Stimulated activated CD4-positive, alpha-beta T cell treated with anti-CD3 and anti-CD28 coated beads, Interleukin-4, amount 100 ng/mL, for 48 hours (primary cell): ENCODE data around the gene CLRN1.
"Not testable (repeated sequence)": the region's sequence is repeated elsewhere in the genome, so short reads cannot be mapped to it uniquely, and the experiment has no call there.

Experiments used
- DNase-seq, 2 donors: peaks; one replicate each; pipeline ENCODE4 v3.0.0-alpha.2; 2020; ENCODE audit warnings: low read depth in 2 of 2

CLRN1 gene, protein sequence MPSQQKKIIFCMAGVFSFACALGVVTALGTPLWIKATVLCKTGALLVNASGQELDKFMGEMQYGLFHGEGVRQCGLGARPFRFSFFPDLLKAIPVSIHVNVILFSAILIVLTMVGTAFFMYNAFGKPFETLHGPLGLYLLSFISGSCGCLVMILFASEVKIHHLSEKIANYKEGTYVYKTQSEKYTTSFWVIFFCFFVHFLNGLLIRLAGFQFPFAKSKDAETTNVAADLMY

DNA sequence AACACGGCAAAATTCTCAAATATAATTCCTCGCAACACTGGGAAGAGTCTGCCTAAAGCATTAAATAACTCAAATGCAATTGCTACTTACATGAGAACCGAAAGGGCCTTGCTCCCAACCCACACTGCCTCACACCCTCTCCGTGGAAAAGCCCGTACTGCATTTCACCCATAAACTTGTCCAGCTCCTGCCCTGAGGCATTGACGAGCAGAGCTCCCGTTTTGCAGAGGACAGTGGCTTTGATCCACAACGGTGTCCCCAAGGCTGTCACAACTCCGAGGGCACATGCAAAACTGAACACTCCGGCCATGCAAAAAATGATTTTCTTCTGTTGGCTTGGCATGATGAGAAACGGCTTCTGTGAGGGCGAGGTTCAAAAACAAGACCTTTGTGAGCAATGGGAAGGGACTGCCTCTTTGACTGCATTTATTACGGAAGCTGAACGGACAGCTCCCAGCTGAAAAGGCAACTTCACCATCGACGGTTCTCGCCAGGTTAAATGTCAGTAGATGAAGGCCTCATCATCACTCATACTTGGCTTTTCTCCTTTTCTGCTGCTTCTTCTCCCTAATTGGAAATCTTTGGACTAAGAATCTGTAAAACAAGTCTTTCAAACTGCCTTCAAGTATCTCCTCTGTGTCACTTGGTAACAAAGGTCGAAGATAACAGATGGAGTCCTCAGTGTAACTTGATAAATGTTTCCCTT lies at the start of gene CLRN1:
CLRN1 (minus strand) TSS at position 362 of the 706 bp plus-strand sequence; CDS start at position 343, 19 bp downstream.
- DNase-seq, result no peak

DNA sequence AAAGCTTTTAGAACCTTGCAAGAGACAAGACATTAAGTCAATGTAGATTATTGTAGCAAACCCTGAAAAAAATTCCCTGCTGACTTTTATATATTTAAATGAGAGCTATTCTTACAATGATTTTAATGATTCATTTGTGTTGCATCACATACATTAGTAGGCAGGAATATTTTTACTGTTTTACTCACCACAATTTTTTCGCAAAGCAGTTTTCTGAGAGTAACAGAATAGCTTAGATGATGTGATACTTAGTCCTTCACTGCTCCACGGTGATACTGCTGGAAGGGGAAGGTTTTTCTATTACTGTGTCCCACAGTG lies 43.9 kb upstream of the CLRN1 start:
- DNase-seq, result no peak

DNA sequence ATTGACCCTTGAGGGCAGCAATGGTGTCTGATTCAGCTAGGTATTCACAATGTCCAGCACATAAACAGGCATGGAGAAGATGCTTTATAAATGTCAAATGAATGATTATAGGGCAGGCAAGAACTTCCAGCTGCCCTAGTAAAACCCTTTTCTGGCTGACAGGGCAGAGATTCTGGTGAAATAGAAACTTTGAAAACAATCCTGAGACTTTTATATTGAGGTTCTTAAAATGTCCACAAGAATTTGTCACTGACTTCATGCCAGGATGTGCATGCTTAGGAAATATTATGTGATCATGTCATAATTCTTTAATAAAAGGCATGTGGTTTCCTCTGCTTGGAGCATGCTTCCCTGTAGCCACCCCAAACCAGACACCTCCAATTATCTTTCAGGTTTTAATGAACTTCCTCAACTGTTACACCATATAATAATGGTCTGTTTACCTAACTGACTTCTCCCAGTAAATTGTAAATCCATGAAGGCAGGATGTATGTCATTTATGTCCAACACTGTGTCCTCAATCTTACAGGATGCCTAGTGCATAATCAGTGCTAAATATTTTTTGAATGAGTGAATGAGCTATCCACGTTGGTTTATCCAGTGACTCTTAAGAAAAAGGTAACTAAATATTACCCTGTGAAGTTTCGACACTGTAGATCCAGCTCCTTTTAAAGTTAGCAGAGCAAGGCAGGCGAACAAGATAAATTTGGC lies 43.4 kb upstream of the CLRN1 start:
- no peak for DNase-seq

DNA sequence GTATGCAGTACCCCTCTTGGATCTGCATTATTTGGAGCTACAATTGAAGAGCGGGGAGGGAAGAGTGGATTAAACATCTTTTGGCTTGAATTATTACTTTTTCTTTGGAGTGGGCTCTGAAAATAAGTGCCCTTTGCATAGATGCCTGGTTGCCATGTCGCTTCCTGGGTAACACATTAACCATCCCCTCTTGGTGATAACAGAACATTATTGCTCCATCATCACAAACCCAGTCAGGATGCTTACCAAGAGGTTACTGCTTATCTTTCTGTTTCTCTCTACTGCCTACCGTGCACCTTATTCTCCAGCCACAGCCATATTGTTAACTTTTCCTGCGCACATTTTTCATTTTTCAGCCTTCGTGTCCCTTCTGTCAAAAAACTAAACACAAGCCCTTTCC lies 42.7 kb upstream of the CLRN1 start:
- no peak for DNase-seq

DNA sequence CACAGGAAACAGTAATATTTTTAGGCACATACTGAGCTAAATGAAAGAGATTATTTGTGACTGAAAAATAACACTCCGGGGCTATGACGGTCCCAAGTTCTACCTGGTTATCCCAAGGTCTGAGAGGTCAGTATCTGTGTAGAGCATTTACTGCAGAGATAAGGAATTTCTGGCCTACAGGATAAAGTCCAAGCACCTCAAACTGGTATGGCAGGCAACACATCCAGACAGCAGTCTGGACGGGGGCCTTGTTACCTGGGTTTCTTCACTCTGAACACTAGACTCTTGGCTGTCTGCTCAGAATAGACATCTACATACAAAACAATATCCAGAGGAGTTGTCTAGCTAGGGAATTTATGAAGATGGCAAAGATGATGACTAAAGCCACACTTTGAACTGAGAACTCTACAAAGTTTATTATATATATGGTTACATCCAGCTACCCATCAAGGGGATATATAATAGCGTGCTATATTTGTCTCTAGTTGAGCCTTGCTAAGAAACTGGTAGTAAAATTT lies 42.0 kb upstream of the CLRN1 start:
- DNase-seq, result no peak

DNA sequence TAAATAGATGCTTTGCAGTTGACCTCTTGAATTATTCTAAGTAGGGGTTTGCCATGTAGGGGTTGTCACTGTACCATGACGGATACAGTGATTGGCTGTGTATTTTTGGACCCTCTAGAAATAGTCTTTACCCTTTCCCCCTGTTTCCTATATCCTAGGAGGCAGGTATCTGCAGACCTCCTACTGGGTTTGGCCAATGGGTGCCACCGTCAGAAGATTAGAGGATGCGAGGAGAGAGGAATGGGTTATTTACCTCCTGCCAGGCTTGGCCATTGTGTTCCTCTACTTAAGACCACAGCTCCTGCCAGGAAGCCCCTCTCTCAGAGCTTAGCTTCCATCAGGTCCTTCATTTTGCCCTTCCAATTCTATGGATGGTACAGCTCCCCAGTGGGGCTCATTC lies 40.2 kb upstream of the CLRN1 start:
- no peak for DNase-seq

DNA sequence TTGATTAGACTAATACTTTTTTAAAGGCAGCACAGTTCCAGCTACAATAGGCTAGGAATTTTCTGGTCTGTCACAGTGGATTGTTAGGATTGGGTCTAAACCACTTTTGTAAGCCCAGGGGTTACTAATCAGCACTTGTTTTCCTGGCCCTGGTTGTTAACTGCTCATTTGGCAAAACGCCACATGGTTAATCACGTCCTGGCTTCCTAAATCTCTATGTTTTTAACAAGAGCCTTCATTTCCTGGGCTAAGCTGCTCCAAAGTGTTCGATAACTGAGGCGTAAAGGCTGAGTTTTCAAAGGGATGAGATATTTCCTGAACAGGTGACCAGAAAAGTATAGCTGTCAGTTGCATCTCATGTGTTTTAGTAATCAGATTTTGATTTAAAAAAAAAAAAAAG lies 38.9 kb upstream of the CLRN1 start:
- no peak for DNase-seq

DNA sequence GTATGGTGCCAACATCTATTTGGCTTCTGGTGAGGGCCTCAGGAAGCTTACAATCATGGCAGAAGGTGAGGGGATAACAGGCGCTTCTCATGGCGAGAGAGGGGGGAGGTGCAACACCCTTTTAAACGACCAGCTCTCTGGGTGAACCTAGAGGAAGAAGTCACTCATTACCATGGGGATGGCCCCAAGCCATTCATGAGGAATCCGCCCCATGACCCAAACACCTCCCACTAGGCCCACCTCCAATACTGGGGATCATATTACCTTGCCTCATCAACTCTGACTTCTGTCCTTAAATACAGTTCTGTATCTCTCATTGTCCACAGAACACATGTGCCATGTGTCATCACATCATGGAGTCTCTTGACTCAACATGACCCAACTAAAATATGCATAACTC lies 37.5 kb upstream of the CLRN1 start:
- DNase-seq, result no peak

DNA sequence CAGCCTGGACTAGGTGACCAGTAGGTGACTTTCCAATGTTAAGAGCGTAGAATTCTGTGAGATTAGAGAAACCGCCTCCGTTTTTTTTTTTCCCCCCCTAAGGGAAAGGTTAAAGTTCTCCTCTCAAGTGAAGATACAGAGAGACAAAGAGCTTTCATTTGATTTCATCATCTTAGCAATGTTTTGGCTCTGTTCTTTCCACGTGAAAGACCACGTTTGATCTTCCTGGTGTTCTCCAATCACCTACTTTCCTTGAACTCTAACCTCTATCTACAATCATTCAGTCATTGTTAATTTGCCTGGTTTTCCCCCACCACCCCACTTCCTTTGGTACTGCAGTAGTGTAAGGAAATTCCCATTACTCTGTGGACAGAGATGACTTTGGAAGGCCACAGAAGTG lies 36.9 kb upstream of the CLRN1 start:
- no peak for DNase-seq

DNA sequence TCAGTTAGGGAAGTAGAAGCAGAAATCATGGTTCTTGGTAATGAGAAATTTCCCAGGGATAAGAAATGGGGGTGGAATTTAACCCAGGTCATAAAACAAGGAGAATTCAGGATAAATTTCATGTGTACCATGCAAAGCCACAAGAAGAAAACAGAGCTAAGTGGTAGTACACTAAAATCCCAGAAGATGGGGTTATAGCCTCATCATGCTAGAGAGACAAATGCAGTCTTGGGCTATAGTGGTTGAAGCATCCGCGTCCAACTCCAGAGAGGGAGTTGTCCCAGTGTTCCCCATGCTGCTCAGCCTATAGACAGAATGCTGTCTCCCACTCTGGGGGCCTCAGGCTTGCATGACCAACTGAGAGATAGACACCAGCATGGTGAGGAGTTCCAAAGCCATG lies 36.2 kb upstream of the CLRN1 start:
- DNase-seq, result no peak

DNA sequence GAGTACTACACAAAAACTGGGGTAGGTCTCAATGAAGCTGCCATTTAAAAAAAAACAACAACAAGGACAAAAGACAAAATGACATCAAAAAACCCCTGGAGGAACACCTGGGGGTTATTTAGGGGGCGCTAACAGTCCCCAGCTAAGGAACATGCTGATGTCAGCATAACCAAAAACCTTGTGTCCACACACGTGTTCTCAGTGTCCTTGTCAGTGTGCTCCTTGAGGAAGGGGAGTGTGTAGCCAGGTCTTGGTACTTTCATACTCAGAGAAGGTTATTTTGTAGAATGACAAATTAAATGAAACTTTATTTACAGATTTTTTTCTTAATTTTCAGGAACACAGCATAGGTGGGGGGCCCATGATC lies 31.2 kb upstream of the CLRN1 start:
- DNase-seq, result no peak

DNA sequence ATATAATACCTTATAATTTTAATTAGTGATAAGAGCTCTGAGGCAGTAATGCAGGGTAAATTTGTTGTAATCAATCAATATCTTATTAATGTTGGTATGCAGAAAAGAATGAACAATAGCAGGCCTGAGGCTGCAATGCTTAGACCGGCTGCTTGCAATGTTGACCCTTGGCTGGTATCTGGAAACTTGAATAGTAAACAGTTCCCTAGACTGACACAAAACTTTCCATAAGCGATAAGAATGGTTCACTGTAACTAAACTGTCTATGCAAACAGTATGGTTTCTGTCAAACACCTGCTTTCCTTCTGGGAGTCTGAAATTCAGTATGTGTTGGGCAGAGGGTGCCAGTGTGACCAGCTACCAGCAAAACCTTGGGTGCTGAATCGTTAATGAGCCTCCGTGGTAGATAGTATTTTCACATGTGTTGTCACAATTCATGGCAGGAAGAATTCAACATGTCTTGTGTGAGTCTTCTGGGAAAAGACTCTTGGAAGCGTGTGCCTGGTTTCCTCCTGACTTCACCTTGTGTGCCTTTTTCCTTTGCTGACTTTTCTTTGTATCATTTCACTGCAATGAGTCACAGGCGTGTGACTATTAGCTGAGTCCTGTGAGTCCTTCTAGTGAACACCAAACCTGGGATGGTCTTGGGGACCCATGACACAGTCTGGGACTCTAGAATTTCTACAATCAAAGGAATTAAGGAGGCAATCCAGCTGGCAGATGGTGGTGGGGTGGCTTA lies 30.7 kb upstream of the CLRN1 start:
- DNase-seq, result no peak

DNA sequence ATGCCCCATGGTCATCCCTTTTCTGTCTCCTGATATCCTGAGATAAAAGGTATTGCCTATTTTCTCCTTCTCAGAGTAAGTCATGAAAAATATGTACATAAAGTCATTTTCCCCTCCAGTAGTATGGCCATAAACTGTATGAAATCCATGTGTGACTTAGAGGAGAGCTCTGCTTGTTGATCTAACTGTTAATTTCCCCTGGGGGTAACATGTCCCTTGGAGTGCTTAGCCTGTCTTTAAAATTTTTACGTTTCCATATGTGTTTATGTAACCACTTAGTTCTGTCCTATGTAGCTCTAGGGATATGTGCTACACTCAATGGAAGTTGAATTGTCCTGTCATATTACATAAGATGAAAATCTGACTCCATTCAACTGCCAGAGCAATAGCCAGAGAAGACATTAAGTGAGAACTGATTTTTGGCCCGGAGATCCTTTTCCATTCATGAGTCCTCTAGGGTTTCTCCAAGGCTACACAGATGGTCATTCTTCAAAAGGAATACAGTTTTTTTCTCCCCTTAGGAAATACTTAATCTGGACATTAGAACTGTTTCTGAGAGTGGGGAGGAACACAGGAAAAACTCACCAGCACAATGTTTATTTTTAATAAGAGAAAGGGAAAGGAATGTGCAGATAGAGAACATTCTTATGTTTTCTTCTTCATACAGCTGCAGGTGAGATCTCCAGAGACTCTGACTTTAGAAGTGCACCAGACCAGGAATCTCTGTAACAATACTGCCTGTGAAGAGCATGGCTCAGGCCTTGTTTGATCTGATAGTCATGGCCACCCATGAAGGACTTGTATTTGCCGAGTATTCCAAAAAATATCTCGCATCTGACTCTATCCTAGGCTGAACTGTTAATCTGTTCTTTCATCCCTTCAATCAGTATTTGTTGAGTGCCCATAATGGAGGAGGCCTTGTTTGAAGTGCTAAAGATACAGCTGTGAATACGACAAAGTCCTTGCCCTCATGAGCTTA lies 29.8 kb upstream of the CLRN1 start:
- DNase-seq, result no peak

DNA sequence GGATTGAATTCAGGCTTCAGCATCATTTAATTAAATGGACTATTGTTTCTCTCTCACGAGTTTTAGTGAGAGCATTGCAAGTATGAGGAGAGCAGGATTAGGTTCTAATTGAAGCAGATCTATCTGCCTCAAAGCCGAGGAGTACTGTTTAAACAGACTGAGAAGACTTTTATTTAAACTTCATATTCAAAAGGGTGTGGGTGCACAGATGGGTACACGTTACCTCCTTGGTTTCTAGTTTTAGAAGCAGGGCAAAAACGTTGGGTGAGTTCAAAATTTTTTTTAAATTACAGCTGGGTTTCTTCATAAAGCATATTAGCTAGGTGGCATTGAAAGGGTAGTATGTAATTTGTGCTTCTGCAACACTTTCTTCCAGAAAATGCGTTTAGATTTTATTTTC lies 26.5 kb upstream of the CLRN1 start:
- no peak for DNase-seq

DNA sequence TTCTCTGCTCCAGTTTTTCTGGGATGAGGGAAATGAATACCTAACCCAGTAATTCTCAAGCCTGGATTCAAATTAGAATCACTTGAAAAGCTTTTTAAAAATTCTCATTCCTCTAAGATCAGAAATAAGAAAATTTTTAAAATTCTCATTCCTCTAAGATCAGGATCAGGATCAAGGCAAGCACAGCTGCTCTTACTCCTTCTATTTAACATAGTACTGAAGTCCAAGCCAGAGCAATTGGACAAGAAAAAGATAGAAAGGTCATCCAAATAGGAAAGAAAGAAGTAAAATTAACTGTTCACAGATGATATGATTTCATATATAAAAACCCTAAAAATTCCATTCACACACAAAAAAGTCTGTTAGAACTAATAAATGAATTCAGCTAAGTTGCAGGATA lies 24.2 kb upstream of the CLRN1 start:
- no peak for DNase-seq

DNA sequence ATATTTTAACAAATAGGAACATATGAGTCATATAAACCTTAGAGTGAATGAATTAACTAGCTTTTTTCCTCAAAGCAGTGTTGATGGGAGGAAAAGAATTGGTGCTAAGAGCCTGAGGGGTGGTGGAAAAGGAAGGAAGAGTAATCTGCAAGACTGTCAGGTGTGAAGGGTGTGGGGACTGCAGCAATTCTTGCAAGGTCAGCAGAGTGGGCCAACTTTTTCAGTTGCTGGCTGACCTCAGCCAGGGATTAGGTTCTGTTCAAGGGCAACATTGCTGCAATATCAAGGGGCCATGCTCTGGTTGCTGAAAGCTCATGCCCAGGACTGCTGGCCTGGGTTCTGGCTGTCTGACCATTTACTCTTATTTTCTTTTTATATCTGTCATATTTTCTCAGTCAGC lies 23.0 kb upstream of the CLRN1 start:
- no peak for DNase-seq

DNA sequence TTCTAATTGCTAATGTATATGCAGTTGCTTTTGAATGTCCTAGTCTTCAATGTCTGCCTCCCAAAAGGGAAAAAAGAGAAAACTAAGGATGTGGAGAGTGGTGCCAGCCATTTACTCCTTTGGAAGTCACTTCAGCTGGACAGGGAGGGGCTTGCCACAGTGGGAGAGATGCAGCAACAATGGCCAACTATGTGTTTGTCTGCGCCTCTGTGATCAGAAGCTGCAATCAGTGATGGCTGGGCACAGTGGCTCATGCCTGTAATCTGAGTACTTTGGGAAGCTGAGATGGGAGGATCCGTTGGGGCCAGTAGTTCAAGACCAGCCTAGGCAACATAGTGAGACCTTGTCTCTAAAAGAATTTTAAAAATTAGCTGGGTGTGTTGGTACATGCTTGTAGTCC lies 16.7 kb upstream of the CLRN1 start:
- DNase-seq, result no peak

DNA sequence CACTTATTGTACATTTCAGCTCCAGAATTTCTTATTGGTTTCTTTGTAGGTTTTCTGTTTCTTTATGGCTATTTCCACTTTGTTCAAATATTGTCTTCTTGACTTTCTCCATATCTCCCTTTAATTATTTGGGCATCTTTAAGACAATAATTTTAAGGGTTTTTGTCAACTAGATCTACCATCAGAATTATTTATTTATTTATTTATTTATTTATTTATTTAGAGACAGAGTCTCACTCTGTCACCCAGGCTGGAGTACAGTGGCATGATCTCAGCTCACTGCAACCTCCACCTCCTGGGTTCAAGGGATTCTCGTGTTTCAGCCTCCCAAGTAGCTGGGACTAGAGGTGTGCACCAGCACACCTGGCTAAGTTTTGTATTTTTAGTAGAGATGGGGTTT lies 15.9 kb upstream of the CLRN1 start:
- not testable (repeated sequence) for DNase-seq

DNA sequence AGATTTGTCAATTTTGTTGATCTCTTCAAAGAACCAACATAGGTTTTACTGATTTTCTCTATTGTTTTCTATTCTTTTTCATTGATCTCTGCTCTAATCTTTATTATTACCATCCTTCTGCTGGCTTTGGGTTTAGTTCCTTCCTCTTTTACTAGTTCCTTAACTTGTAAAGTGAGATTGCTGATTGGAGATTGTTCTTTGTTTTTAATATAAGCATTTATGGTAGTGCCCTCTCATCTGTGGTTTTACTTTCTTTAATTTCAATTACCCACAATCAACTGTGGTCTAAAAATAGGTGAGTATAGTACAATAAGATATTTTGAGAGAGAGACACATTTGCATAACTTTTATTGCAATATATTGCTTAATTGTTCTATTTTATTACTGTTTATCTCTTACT lies 13.2 kb upstream of the CLRN1 start:
- DNase-seq, result no peak

DNA sequence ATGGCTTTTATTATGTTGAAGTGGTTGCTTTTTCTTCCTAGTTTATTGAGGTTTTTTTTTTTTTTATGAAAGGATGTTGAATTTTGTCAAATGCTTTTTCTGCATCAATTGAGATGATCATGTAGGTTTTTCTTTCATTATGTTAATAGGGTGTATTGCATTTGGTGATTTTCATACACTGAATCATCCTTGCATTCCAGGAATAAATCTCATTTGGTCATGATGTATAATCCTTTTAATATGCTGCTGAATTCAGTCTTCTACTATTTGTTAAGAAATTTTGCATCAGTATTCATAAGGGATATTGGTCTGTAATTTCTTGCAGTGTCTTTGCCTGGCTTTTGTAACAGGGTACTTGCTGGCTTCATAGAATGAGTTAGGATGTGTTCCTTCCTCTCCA lies 11.5 kb upstream of the CLRN1 start:
- no peak for DNase-seq

DNA sequence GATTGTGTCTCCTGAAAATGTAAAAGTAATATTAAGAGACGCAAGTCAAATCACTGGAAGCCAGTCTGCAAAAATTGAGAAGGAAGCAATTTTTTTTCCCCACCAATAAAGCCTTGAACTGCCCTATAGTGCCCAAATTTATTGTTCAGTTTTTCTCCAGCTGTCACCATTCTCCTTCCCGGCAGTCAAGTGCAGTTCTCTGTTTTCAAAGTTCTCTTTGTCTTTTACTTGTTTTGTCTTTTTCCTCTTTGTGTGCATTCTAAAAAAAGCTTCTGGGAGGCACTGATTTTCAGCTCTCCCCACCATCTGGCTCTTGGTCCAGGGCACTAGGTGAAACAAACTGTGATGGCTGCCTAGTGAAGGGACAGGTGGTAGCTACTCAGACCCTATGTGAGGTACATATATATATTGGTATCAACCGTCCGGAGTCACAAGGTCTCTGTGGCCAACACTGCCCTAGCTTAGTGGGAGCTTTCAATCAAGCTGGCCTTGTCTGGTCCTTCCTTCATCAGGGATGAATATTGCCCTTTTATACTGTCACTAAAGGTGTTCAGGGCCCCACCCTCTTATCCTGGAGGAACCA lies 6.1 kb upstream of the CLRN1 start:
- no peak for DNase-seq
